Measurements from ENCODE around the gene ATP5F1D. TPM values are rescaled to one million over a fixed set of nuclear protein-coding genes. Genes with fewer than 3 reads are reported as not detected.

Gene ATP5F1D
- total RNA-seq, 1 experiment from 2014 or later, result 179 TPM

DNA sequence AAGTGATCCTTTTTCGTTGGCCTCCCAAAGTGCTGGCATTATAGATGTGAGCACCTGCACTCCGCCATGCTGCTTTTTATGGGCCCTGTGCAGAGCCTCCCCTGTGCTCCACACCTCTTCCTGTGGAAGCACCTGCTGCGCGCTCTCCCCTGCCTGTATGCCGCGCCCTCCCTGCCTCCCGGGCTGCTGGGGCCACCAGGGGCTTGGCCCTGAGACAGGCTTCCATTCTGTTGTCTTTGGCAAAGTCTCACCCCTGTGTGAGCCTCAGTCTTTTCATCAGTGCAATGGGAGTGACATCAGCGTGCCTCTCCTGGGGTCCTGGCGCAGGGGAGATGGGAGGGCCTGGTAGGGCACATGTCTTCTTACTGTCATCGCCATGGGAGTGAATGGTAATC is 35.1 kb downstream of the ATP5F1D start:
- peak overlapping the region; percentile 71 to 87 for H3K4me3 Mint-ChIP-seq
- TF ChIP-seq, protein P1, sequence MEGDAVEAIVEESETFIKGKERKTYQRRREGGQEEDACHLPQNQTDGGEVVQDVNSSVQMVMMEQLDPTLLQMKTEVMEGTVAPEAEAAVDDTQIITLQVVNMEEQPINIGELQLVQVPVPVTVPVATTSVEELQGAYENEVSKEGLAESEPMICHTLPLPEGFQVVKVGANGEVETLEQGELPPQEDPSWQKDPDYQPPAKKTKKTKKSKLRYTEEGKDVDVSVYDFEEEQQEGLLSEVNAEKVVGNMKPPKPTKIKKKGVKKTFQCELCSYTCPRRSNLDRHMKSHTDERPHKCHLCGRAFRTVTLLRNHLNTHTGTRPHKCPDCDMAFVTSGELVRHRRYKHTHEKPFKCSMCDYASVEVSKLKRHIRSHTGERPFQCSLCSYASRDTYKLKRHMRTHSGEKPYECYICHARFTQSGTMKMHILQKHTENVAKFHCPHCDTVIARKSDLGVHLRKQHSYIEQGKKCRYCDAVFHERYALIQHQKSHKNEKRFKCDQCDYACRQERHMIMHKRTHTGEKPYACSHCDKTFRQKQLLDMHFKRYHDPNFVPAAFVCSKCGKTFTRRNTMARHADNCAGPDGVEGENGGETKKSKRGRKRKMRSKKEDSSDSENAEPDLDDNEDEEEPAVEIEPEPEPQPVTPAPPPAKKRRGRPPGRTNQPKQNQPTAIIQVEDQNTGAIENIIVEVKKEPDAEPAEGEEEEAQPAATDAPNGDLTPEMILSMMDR (conservative IDR thresholded peaks at IDR 0.05), result no peak
- Histone ChIP-seq H2BK20ac (ENCODE audit: low read depth, low read length, poor library complexity, severe bottlenecking) (no peak overlapping the region), H3T11ph (ENCODE audit: low read length) (no peak overlapping the region), H3K4me2 (ENCODE audit: insufficient read depth, insufficient read length, low read length) (peak overlapping the region; percentile 67), H2BK12ac (ENCODE audit: insufficient read length, low read depth, low read length) (no peak overlapping the region), H2BK15ac (ENCODE audit: low read depth, low read length) (no peak overlapping the region), H3K18ac (ENCODE audit: insufficient read length, low read depth, low read length) (no peak overlapping the region), H2AFZ (ENCODE audit: low read length) (no peak overlapping the region), H4K91ac (ENCODE audit: insufficient read length, low read depth, low read length) (no peak overlapping the region), H3K79me1 (ENCODE audit: insufficient read depth, low read depth, low read length, poor library complexity, severe bottlenecking) (peaks cover under 1% of the 10 kb centered on the region), H3K27ac (ENCODE audit: insufficient read length, low read depth, low read length) (no peak overlapping the region), H3K23ac (ENCODE audit: insufficient read length, low read depth, low read length) (no peak overlapping the region), H2AK5ac (ENCODE audit: insufficient read length, low read length) (no peak overlapping the region), H4K5ac (ENCODE audit: insufficient read length, low read depth, low read length) (no peak overlapping the region), H3K9me3 (ENCODE audit: control insufficient read depth, low read depth, low read length) (no peaks in the 10 kb centered on the region), H3K14ac (ENCODE audit: insufficient read depth, low read length) (no peak overlapping the region), H3K4ac (ENCODE audit: low read depth, low read length) (no peak overlapping the region), H2BK5ac (ENCODE audit: insufficient read length, low read length) (no peak overlapping the region), H4K20me1 (ENCODE audit: control insufficient read depth, insufficient read depth, insufficient read length) (no peaks in the 10 kb centered on the region), H3K4me1 (ENCODE audit: insufficient read depth, low read length) (no peaks in the 10 kb centered on the region), H2BK120ac (ENCODE audit: low read depth, low read length, poor library complexity, severe bottlenecking) (no peak overlapping the region), H3K27me3 (ENCODE audit: insufficient read depth, low read length) (no peaks in the 10 kb centered on the region), H3K79me2 (ENCODE audit: insufficient read depth, low read length) (no peaks in the 10 kb centered on the region), H4K8ac (replicated peaks; ENCODE audit: insufficient read length, low read depth, low read length) (no peak overlapping the region), H3K56ac (ENCODE audit: insufficient read length, low read depth, low read length) (no peak overlapping the region), H3K9ac (ENCODE audit: extremely low read depth, insufficient read length, low read length) (no peak overlapping the region), H3K23me2 (ENCODE audit: insufficient read length, low read depth, low read length, poor library complexity, severe bottlenecking) (peaks cover 9% of the 10 kb centered on the region)
- no CpG with 5 or more reads among the region's 10 CpGs for WGBS (ENCODE audit: extremely low coverage, insufficient read length, low lambda C conversion rate)
- H3K9me3 Mint-ChIP-seq, result no peaks in the 10 kb centered on the region
- H3K4me1 Mint-ChIP-seq, result peaks cover 24 to 30% of the 10 kb centered on the region in 2 experiments
- peak overlapping the region in 1 of 3 experiments; percentile 81; a peak in 2 of 7 replicates for H3K27ac Mint-ChIP-seq
- no peak for DNase-seq
- no peaks in the 10 kb centered on the region; the same call in 1 of the 2 replicates for H3K27me3 Mint-ChIP-seq (ENCODE audit: low read depth)
- H3K36me3 Mint-ChIP-seq (ENCODE audit: insufficient read depth in 1 of 3, low read depth in 3 of 3), result peaks cover 22 to 64% (median 41%) of the 10 kb centered on the region in 3 experiments

Measured in H9 (cell line).